ENCODE results near the gene ADIPOR1.
"Not testable (repeated sequence)": the region's sequence is repeated elsewhere in the genome, so short reads cannot be mapped to it uniquely, and the experiment has no call there.

Gene ADIPOR1

GRCh38 chr1:202936409-202936808 lies 21.7 kb downstream of the ADIPOR1 start:
- not testable (repeated sequence) for DNase-seq (ENCODE audit: low read depth, low spot score)

- no peak for DNase-seq (ENCODE audit: low read depth, low spot score)
These were observed 22.3 kb downstream of the ADIPOR1 start for GRCh38 chr1:202935844-202936243.

- DNase-seq (ENCODE audit: low read depth, low spot score) = no peak
These were observed 23.4 kb downstream of the ADIPOR1 start for GRCh38 chr1:202934755-202935154.

GRCh38 chr1:202932476-202932875 lies 25.6 kb downstream of the ADIPOR1 start:
- no peak for DNase-seq (ENCODE audit: low read depth, low spot score)

GRCh38 chr1:202926581-202927491 lies 31.3 kb downstream of the ADIPOR1 start, which contains the start of gene KLHL12:
Gene KLHL12, minus strand, starts transcription at chr1:202927234. Its CDS starts 2,072 bp downstream, at chr1:202925162.
- peak; percentile 99 for DNase-seq (ENCODE audit: low read depth, low spot score)

GRCh38 chr1:202923533-202923932 lies 34.6 kb downstream of the ADIPOR1 start:
- no peak for DNase-seq (ENCODE audit: low read depth, low spot score)

- no peak for DNase-seq (ENCODE audit: low read depth, low spot score)
These were observed 38.5 kb downstream of the ADIPOR1 start for GRCh38 chr1:202919615-202920014.

GRCh38 chr1:202915146-202915545 lies 43.0 kb downstream of the ADIPOR1 start:
- no peak for DNase-seq (ENCODE audit: low read depth, low spot score)

GRCh38 chr1:202912476-202912875 lies 45.6 kb downstream of the ADIPOR1 start:
- not testable (repeated sequence) for DNase-seq (ENCODE audit: low read depth, low spot score)

- no peak for DNase-seq (ENCODE audit: low read depth, low spot score)
These were observed 48.6 kb downstream of the ADIPOR1 start for GRCh38 chr1:202909494-202909893.

GRCh38 chr1:202908998-202909397 lies 49.1 kb downstream of the ADIPOR1 start:
- DNase-seq (ENCODE audit: low read depth, low spot score) = no peak

GRCh38 chr1:202905331-202905730 lies 52.8 kb downstream of the ADIPOR1 start:
- DNase-seq (ENCODE audit: low read depth, low spot score) = no peak

GRCh38 chr1:202903808-202904207 lies 54.3 kb downstream of the ADIPOR1 start:
- not testable (repeated sequence) for DNase-seq (ENCODE audit: low read depth, low spot score)

- DNase-seq (ENCODE audit: low read depth, low spot score) = no peak
These were observed 56.6 kb downstream of the ADIPOR1 start for GRCh38 chr1:202901555-202901954.

- no peak for DNase-seq (ENCODE audit: low read depth, low spot score)
These were observed 65.6 kb downstream of the ADIPOR1 start for GRCh38 chr1:202892501-202892900.

Data from ELF-1 (cell line).